Suprapubic skin (tissue), 4 donors: ENCODE data around the gene PCDHA9. TPM values are rescaled to one million over a fixed set of nuclear protein-coding genes. Genes with fewer than 3 reads are reported as not detected.
"Not testable (repeated sequence)": the region's sequence is repeated elsewhere in the genome, so short reads cannot be mapped to it uniquely, and the experiment has no call there.

Experiments used
- DNase-seq, 2 donors: peaks; one replicate each; pipeline ENCODE4 v3.0.0-alpha.2; 2019; ENCODE audit warnings: low spot score in 2 of 2
- H3K27ac ChIP-seq: fragments of 200-600 bp; sonication (generic); one replicate; pipeline ENCODE4 v1.5.1; 2019
- H3K27me3 ChIP-seq: fragments of 200-600 bp; sonication (generic); one replicate; pipeline ENCODE4 v1.5.1; 2019
- H3K36me3 ChIP-seq: fragments of 200-600 bp; sonication (generic); one replicate; pipeline ENCODE4 v1.5.1; 2019
- H3K4me1 ChIP-seq: fragments of 200-600 bp; sonication (generic); one replicate; pipeline ENCODE4 v1.5.1; 2019
- H3K4me3 ChIP-seq: fragments of 200-600 bp; sonication (generic); one replicate; pipeline ENCODE4 v1.5.1; 2019; ENCODE audit warnings: mild to moderate bottlenecking
- H3K9me3 ChIP-seq: fragments of 200-600 bp; sonication (generic); one replicate; pipeline ENCODE4 v1.5.1; 2019
- CTCF ChIP-seq, 2 donors: fragments of 200-600 bp in 1 of 2; fragments of 450-650 bp in 1 of 2; sonication (generic) in 1 of 2; IDR thresholded peaks; one replicate each; pipeline ENCODE4 v1.5.1; 2016 to 2019; ENCODE audit warnings: antibody characterized with exemption in 2 of 2, mild to moderate bottlenecking in 1 of 2, moderate library complexity in 1 of 2
- EP300 ChIP-seq: sonication (generic); formaldehyde crosslinking; IDR thresholded peaks from one replicate; pipeline ENCODE4 v1.6.1; 2017; ENCODE audit warnings: antibody characterized with exemption
- POLR2A ChIP-seq, 2 donors: fragments of 450-650 bp; IDR thresholded peaks; one replicate each; pipeline ENCODE4 v1.6.1; 2017; ENCODE audit warnings: antibody characterized with exemption in 2 of 2, mild to moderate bottlenecking in 2 of 2, moderate library complexity in 2 of 2
- POLR2AphosphoS5 ChIP-seq, 3 donors: sonication (generic); formaldehyde crosslinking; IDR thresholded peaks; one replicate each; pipeline ENCODE4 v1.6.1; 2017; ENCODE audit warnings: antibody characterized with exemption in 3 of 3
- WGBS: methylation state at CpG from one replicate; pipeline ENCODE4 v1.1.5; 2018; 5-methylcytosine and 5-hydroxymethylcytosine counted together
- total RNA-seq, 4 donors: library from RNA; depleted of rRNA; stranded (reverse); fragments of >200 nt; gene quantifications; one replicate each; pipeline ENCODE4 v1.1.0, GENCODE V29; 2016

Gene PCDHA9
- total RNA-seq, 4 donors from 2014 or later: 0.08 to 0.34 (median 0.26) TPM

GRCh38 chr5:140835622-140836510, 12.3 kb upstream of the PCDHA9 start:
- no peak for DNase-seq
- H3K4me1 ChIP-seq: no peaks in the 10 kb centered on the region
- H3K36me3 ChIP-seq: no peaks in the 10 kb centered on the region
- no peak overlapping the region for H3K4me3 ChIP-seq
- H3K27ac ChIP-seq: no peak overlapping the region
- peaks cover 27% of the 10 kb centered on the region for H3K9me3 ChIP-seq
- H3K27me3 ChIP-seq: peaks cover 9% of the 10 kb centered on the region
- 58% methylated on average over 66 of the region's 103 CpGs for WGBS
- no peak for TF ChIP-seq POLR2A (IDR thresholded peaks at IDR 0.05)
- no peak for TF ChIP-seq EP300
- no peak for TF ChIP-seq POLR2AphosphoS5 (IDR thresholded peaks at IDR 0.05)
- TF ChIP-seq CTCF (IDR thresholded peaks at IDR 0.05): no peak

GRCh38 chr5:140840978-140841962, 6.9 kb upstream of the PCDHA9 start, which contains the start of gene PCDHA8:
TSS of gene PCDHA8 (plus strand) at chr5:140841187. CDS start at chr5:140841322, 135 bp downstream.
- TF ChIP-seq CTCF (IDR thresholded peaks at IDR 0.05): no peak
- no peak for TF ChIP-seq POLR2A (IDR thresholded peaks at IDR 0.05)
- peaks cover 33% of the 10 kb centered on the region for H3K9me3 ChIP-seq
- H3K36me3 ChIP-seq: no peaks in the 10 kb centered on the region
- no peak for DNase-seq
- no peaks in the 10 kb centered on the region for H3K4me1 ChIP-seq
- 23% methylated on average over 29 of the region's 47 CpGs for WGBS
- H3K4me3 ChIP-seq: no peak within 1 kb of the TSS
- H3K27ac ChIP-seq: no peak within 1 kb of the TSS
- no peaks in the 10 kb centered on the region for H3K27me3 ChIP-seq

GRCh38 chr5:140842798-140843733, 5.1 kb upstream of the PCDHA9 start:
- Histone ChIP-seq H3K9me3 (peaks cover 22% of the 10 kb centered on the region), H3K27me3 (no peaks in the 10 kb centered on the region)

GRCh38 chr5:140849831-140850634, 1.9 kb downstream of the PCDHA9 start:
- Histone ChIP-seq H3K9me3 (peaks cover 12% of the 10 kb centered on the region), H3K27me3 (peaks cover 12% of the 10 kb centered on the region)
- not testable (repeated sequence) for H3K4me1 ChIP-seq, DNase-seq, H3K27ac ChIP-seq, H3K36me3 ChIP-seq, H3K4me3 ChIP-seq
- WGBS: 55% methylated on average over 34 of the region's 101 CpGs

More at GRCh38 chr5:140842798-140843733, 5.1 kb upstream of the PCDHA9 start:
- no peak overlapping the region for H3K4me3 ChIP-seq
- TF ChIP-seq POLR2A (IDR thresholded peaks at IDR 0.05) (no peak), EP300 (no peak), CTCF (IDR thresholded peaks at IDR 0.05) (no peak), POLR2AphosphoS5 (IDR thresholded peaks at IDR 0.05) (no peak)
- DNase-seq: no peak
- 50% methylated on average over 6 of the region's 87 CpGs for WGBS
- H3K4me1 ChIP-seq: no peaks in the 10 kb centered on the region
- H3K27ac ChIP-seq: no peak overlapping the region
- H3K36me3 ChIP-seq: no peaks in the 10 kb centered on the region
